ENCODE measurements around the gene AMBRA1.
A peak's percentile ranks its signal among the peaks of the same experiment; 100 is the strongest.

Gene AMBRA1

DNA sequence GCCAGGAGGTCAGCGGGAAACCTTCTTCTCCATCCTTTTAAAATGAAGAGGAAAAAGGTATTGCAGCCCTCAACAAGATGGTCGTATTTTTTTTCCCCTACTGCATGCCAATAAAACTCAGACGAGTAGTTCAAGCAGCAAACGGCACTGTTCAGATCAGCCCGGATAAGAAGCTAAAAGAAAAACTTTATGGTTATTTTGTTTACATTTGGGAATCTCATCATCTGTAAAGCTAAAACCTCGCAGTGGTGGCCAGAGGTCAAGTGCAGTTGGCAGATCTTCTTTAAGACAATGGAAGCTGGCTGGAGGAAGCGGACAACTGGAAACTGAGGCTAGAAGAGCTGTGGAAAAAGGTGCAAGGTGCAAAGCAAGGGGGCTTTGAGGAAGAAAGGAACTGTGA lies 171.2 kb downstream of the AMBRA1 start:
- DNase-seq: no peak

DNA sequence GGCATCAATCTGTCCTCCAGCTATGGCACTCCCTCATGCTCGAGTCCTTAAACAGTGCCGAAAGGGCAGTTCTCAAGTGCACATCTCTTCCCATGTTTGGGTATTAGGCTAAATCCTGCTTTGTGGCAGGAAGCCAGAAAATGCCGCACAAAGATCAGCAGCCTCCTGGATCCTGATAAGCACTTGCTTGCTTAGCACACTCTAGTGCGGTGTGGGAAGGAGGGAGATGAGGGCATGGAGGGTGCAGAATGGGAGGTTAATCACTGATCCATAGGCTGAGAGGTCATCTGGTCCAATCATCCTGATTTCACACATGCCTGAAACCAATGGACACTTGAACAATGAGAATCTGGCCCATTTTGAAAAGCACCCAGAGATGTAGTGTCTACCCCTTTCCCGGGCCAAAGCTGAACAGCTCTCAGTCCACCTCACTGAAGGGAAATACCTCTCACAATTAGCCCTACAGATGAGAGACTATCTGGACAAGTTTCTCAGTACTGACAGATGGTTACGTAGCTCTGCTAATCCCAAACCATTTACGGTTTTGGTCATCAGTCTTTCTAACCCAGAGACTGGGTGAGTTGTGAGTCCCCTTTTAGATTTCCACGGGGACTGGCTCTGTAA lies 172.5 kb downstream of the AMBRA1 start:
- no peak for DNase-seq

DNA sequence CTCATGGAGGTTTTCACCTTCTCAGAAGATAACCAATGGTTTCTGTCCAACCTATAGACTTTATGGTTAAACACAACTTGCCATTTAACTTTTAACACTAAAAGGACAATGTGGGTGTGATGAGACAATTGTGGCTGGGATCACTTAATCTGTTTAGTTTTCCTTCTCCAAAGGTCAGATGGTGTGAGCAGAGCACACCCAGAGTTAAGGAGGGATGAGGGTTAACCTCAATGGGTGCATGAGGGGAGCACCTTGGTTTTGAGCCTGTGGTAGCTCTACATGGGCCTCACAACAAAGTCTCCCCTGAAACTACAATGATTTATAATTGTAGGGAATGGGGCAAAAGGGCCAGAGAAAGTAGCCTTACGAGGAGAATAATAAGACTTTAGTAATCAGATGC lies 173.3 kb downstream of the AMBRA1 start:
- DNase-seq: no peak

DNA sequence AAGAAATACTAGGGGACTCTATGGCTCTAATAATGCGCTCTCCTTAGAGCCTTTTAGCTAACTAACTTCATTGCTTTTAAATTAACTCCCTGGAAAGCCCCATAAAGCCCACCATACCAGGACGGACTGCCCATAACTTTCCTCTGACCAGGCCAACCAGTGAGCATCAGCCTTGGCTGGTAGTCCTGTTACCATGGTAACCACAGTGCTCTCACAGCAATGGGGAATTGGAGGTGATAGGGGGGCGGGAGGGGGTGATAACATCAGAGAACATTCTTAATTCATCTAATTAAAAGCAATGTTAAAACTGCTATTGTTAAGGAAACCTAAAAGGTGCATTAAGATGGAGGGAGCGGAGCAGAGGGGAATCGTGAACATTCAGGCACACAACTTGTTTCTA lies 175.1 kb downstream of the AMBRA1 start:
- no peak for DNase-seq

DNA sequence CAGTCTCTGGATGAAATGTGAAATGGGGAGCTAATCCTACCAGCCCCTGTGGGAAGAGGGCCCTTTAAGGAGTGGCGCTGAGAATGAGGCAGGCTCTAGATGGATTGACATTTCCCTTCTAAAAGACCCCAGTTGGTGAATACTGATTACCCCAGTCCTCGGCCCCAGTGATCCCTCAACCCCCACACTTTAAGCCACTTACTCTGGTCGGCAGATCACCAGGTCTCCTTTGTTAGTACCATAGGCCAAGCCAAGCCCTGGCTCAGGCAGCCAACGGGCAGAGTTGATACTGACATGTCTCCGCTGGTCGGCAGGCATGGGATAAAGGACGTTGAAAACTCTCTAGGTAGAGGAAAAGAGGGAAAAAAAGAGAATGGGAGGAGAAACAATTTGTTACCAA lies 176.1 kb downstream of the AMBRA1 start:
- no peak for DNase-seq

DNA sequence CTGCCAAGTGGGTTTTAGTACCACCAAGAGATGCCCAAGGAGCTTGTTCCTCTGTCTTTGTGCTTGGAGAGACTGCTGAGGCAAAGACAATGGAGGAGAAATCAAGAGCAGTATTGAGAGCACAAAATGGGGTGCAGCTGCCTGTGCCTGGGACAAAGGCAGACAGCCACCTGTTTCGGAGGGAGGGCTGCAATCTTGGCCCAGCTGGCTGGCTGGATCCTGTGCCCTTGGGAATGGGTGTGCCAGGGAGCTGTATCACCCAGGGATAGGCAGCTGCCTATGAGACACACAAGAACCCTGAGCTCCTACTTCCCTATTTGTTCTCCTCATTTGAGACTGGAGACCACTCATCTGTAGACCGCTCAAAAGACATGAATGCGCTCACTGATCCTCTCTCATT lies 178.9 kb downstream of the AMBRA1 start:
- no peak for DNase-seq

DNA sequence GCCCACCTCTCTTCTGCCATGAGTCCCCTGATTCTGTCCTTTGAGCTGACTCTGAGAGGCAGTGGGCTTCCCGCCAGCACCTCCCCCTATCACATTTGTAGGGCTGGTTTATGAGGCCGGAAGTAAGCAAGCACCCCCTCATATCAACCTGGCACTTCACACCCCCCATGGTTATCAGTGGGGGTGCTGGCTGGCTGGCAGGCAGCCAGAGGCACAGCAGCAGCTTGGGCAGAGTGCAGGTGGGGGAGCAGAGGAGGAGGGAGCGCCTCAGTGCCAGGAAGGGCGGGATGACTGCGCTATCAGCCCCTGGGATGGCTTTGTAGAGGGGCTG lies 179.4 kb downstream of the AMBRA1 start:
- no peak for DNase-seq

DNA sequence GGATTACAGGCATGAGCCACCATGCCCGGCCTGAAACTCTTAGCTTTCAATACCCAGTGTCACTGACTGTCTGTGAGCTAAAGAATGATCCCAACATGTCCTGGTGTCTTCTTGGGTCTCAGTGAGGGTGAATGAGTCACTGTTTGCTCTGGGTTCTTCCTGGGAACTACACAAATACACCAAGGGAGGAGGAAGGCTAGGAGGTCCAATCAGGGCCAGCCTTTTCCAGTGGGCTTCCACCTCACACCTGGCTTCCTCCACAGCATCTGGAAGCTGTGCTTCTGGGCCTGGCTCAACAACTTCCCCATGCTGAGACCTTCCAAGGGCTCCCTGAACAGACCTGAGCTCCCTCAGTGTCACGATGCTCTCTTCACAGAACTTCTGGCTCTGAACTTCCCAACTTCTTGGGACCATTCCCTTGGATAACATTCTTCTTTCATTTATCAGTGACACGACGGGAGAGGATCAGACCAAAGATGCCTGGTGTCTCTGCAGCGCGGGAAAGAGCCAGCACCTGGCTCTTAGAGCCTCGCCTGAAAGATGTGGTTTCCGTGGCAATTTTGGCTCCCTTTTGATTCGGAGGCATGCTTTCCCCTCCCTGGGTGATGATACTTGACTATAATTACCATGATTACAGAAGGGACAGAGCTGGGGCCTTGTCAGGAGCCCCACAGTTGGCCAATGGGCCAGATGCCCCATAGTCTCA lies 179.9 kb downstream of the AMBRA1 start:
- no peak for DNase-seq

DNA sequence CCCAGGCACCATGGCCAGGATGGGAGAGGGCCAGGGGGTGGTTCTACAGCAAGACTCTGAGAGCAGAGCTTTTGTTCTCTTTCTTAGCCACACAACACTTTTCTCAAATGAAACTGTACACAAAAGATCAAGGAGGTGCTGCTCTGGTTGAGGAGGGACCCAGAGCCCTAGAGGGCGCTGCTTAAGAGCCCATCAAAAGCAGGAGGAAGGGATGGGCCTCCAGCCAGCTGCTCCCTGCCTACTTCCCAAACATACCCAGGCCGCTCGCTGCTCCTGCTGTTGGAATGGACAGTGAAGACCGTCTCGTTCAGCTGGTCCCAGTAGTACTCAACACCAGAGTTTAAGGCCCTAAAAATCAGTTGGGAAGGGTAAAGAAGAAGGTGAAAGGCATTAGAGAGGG lies 183.8 kb downstream of the AMBRA1 start:
- no peak for DNase-seq

DNA sequence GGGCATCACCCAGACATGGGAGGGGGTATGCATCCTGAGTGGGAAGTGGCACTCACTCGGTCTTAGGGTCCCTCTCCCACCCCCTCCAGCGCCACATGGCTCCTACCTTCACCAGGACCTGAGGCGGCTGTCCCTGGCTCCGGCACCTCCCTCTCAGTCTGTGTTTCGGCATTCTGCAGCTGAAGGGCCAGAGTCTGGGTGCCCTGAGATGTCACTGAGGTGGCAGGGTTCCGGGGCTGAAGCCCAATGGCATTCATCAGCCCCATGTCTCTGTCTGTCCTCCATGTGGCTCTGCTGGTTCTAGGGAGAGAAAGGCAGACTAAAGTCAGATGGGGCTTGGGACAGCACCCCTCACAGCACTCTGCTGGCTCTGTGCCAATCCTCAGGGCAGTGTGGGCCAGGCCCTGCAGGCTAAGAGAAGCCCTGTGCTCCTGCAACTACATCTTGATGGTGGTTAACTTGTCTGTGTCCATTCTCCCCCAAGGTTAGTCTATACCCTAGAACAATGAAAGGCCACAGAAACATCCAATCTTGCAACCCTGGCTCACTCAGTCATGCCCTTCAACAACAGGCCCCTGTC lies 185.3 kb downstream of the AMBRA1 start:
- no peak for DNase-seq

DNA sequence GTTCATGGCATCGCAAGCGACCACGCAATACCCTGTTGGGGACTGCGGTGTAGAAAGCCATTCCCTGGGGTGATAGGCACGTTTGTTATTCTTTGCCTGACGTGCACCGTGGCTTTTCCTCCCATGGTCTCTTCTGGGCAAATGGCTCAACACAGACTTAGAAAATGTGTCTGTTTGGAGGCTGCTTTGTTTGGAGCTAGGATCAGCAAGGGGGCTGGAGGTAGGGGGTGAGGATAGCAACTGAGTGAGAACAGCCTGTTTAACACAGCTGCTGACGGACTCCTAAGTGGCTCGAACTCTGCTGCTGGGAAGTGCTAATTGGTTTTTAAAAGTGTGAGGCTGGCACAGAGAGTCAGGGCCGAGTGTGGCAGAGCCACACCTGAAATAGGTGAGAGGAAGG lies 186.2 kb downstream of the AMBRA1 start:
- no peak for DNase-seq

DNA sequence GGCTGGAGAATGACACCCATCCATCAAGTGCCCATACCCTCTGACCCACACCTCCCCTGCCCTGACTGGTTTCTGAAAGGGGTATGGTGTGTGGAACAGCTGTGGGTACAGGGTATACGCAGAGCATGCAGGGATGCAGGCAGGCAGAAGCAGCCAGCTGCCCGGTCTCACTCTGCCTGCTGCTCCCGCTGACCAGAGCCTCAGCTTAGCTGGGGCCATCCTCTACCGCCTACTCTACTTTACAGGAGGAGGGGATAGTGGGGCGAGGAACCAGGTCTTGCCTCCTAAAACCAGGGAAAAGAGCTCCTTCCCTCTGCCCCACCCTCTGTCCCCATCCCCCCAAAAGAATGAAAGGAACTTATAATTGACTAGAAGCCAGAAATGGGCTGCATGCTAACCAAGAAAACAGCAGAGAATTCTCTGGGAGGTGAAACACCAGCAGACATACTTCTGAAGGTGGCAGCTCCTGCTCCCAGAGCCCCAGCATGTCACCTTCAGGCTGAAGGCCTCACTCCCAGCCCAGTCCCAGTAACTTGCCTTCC lies 189.3 kb downstream of the AMBRA1 start:
- no peak for DNase-seq

DNA sequence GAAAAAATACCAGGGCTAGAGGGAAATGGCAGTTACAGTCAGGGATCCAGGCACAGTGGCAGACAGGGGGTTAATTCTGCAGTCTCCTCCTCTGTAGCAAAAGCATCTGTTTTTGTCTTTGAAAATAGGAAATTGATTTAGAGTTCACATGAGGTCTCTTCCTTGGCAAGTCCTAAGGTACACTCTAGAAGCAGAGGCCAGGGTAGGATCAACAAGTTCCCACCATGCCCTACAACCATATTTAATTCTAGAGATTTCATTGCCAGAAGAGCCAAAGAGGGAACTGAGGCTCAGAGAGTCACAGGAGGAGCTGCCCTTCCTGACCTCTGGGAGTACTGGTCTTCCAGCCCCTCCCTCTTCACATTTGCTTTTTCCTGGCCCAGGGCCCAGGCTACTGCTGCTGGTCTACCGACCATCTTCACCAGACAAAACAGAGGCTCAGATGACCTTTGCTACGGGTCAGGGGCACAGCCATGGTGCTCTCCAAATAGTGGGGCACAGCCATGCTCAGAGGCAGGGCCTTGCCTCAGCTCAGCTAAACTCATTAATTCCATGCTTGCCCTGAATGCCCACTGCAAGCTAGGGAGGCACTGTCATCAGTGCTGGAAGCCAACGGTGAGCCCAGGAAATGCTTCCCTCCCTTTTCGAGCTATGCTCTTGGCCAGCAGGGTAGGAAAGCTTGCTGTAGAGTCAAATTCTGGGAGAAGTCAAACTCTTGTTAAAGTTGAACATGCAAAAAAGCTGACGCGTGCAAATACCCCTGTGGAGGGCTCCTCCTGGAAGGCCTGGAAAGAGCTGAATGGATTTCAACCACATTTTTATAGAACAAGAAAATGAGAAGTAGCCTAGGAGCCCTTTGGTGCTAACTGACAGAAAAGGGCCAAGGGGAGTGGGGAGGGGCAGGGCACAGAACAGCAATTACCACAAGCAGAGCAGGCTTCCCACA lies 190.6 kb downstream of the AMBRA1 start:
- no peak for DNase-seq

DNA sequence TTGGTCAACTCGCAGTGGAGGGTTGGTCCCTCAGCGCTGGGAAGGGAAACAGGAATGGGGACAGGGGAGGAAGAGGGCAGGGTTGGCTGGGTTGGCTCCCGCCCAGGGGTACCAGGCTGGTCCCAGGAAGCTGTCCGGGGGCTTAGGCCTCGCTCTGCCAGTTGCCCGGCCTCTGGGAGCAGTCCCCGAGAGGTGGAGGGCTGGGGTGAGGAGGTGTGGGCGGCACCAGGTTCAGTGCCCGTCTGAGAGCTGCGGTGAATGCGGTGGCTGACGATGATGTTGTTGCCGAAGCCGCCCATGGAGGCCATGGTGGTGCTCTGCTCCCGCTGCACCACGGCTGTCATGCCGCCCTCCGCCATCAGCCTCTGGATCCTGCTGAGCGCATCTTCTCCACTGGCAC lies 196.3 kb downstream of the AMBRA1 start:
- no peak for DNase-seq

DNA sequence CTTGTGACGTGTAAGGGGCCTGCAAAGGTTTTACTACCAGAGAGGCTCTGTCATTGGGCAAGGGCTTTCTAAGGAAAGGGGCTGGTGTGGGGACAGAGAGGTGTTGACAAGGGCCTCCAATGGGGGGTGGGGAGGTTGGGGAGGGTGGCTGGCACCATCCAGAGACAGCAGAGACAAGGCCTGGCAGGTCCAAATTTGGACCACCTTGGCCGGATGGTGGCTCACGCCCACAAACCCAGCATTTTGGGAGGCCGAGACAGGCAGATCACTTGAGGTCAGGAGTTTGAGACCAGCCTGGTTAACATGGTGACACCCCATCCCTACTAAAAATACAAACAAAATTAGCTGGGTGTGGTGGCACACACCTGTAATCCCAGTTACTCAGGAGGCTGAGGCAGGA lies 200.1 kb downstream of the AMBRA1 start:
- DNase-seq: no peak

DNA sequence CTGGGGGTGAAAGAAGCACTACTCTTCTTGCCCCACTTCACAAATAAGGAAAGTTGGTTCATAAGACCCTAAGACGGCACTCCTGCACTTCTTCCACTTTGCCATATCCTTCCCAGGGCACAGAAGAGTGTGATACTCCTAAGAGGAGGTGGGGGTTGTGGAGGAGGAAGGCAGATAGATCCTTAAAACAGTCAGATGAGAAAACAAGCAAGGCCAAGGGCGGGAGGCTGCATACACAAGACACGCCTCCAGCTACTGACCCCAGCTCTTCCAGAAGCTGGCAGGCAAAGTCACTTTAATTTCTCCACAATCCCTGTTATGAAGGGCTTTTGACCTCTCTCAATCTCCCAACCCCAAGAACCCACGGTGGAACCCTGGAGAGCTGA lies 200.6 kb downstream of the AMBRA1 start:
- DNase-seq: no peak

DNA sequence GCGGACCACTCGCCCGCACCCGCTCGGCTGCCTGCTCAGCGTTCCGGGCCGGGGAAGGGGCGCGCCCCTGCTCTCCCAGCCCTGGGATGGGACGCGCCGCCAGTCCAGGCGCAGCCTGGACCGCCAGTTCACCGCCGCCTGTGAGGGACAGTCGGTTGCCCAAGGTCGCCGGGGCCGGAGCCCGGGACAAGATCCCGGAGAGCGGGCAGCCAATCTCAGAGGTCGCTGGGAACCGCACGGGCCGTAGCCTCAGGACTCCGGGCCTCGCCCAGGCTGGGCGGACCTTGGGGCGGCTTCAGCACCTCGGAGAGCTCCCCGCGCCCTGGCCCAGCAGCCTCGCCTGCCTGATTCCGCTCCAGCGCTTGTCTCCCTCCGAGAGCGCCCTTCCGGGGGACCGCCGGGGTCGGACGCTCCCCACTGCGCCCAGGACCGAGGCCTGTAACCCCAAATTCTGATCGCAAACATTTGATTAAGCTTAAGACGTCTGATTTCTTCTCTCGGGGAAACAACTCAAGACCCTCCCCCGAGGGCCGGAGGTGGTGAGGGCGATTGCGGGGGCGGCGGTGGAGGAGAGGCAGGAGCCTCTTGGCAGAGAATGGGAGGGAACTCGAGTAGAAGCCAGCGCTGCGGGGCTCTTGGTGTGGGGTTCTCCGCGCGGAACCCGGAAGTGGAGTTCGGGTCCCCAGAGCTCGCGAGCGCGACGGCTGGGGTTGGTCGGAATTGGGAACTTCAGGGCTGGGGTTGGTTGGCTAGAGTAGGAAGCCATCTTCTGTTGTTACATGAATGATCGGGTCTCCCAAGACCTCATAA lies 201.2 kb downstream of the AMBRA1 start:
- no peak for DNase-seq

DNA sequence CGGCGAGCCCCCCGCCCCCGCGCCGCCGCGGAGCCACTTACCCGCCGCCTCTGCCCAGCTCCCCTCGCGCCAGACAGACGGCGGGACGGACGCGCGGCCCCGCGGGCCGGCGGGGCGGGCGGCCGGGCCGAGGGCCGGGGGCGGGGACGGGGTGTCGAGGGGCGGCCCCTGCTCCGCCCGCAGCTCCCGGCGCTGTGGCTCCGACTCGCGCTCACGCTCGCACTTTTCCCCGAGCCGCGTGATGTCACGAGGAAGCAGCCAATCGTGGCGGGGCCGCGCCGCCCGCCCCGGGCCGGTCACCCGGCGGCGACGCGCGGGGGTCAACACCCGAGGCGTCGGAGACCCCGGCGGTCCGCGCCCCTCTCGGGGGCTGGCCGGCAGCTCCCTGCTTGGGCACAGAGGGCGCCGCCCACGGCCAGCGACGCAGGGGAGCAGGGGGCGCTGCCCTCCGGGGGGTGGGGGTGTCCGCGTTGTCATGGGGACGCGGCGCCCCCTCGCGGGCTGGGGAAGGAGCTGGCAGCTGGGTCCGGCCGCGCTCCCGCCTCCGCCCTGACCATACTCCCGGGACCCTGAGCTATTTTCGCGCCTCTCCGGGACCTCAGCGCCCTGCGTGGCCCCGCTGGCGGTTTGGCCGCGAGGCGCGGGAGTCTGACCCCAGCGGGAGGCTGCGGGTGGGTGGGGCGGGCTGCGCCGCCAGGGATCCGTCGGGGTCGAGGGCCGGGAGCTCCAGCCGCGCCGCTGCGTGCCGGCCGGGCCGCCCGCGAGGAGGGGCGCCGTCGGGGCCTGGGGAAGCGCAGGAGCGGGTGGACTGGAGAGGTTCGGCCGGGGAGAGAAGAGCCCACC lies 202.0 kb downstream of the AMBRA1 start, which contains the start of gene CHRM4:
Gene CHRM4 (minus strand): TSS at position 199 of the 843 bp plus-strand sequence. CDS start 5,219 bp downstream, outside the sequence.
- peak; percentile 50 for DNase-seq

DNA sequence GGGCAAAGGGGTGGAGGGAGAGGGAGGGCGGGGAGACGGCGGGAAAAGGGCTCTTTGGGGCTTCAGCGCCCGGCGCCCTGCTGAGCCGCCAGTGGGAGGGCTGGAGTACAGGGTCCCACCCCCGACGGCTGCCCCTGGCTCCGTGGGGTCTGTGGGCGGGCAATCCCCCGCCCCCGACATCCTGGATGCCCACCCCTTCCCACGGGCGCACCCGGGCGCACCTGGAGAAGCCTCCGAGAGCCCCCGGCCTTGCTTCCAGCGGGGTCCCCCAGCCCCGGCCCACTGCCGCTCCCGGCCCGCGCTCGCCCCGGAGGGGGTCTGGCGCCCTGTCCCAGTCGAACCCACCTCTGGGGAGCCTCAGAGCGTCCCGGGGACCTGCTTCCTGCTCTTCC lies 202.6 kb downstream of the AMBRA1 start:
- DNase-seq: no peak

DNA sequence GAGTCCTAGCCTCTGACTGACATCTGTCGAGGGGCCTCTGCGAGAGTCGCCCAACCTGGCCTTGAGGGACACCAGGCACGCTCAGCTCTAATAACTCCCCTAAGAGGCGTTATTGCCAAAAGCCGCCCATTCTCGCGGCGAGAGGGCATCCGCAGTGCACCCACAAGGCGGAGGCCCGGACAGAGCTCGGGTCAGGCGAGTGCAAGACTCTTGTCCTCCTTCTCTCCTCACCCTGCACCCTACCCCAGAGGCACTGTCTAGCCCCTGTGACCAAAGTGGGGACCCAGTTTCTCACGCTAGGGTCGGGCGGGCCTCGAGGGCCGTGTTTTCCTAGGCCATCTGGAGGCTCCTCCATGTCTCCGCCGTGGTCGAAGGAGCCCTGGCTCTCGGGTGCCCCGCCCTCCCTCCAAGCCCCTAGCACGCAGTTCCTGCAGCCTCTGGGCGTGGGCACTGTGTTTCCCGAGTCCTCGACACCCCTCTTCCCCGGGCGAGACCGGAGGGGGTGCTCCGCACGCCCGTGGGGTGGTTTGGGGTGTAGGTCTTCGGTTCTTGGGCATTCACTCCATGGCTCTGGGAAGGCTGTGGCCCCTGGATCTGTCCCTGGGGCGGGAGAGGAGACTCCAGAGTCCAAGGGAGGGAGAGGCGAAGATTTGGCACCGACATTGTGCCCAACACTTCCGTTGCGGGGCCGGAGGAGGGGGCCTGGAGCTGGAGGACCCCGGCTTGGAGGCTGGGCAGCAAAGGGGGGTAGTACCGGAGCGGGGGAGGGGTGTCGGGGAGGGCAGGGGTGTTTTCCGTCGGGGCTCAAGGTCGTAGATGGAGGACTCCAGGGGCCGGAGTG lies 203.3 kb downstream of the AMBRA1 start:
- DNase-seq: no peak
